Measurements from ENCODE around the gene MUSK.

The MUSK gene

GRCh38 chr9:110671849-110672248, 3.3 kb downstream of the MUSK start:
- DNase-seq = no peak

GRCh38 chr9:110672873-110673510, 4.4 kb downstream of the MUSK start:
- H3K4me2 ChIP-seq (ENCODE audit: insufficient read depth, low read length) = no peak overlapping the region
- H3K4me1 ChIP-seq (ENCODE audit: insufficient read depth, low read length) = no peaks in the 10 kb centered on the region
- H2AFZ ChIP-seq (ENCODE audit: low read depth, low read length) = no peak overlapping the region
- no peak overlapping the region for H3K9ac ChIP-seq (ENCODE audit: low read depth, low read length)
- DNase-seq (no peak), ATAC-seq (ENCODE audit: insufficient read depth, low read depth) (no peak)
- H4K20me1 ChIP-seq (ENCODE audit: insufficient read depth, low read length) = no peaks in the 10 kb centered on the region
- H3K4me3 ChIP-seq (ENCODE audit: low read depth in 1 of 2, low read length in 2 of 2) = no peak overlapping the region
- TF ChIP-seq EZH2 (IDR thresholded peaks at IDR 0.05; ENCODE audit: borderline replicate concordance, low read depth, low read length, severe bottlenecking) = no peak
- TF ChIP-seq, protein P1, sequence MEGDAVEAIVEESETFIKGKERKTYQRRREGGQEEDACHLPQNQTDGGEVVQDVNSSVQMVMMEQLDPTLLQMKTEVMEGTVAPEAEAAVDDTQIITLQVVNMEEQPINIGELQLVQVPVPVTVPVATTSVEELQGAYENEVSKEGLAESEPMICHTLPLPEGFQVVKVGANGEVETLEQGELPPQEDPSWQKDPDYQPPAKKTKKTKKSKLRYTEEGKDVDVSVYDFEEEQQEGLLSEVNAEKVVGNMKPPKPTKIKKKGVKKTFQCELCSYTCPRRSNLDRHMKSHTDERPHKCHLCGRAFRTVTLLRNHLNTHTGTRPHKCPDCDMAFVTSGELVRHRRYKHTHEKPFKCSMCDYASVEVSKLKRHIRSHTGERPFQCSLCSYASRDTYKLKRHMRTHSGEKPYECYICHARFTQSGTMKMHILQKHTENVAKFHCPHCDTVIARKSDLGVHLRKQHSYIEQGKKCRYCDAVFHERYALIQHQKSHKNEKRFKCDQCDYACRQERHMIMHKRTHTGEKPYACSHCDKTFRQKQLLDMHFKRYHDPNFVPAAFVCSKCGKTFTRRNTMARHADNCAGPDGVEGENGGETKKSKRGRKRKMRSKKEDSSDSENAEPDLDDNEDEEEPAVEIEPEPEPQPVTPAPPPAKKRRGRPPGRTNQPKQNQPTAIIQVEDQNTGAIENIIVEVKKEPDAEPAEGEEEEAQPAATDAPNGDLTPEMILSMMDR (IDR thresholded peaks at IDR 0.05; ENCODE audit: borderline replicate concordance, extremely low read depth, low read length, poor library complexity, severe bottlenecking) = no peak
- no peaks in the 10 kb centered on the region for H3K79me2 ChIP-seq (ENCODE audit: insufficient read depth, low read length)
- H3K27ac ChIP-seq (ENCODE audit: low read length) = no peak overlapping the region
- no peaks in the 10 kb centered on the region for H3K36me3 ChIP-seq (ENCODE audit: insufficient read depth, low read length)
- H3K27me3 ChIP-seq (ENCODE audit: insufficient read depth, low read length, poor library complexity) = peaks cover 3% of the 10 kb centered on the region
- H3K9me3 ChIP-seq (ENCODE audit: insufficient read depth, low read length, severe bottlenecking) = no peaks in the 10 kb centered on the region

More at GRCh38 chr9:110671849-110672248, 3.3 kb downstream of the MUSK start:
- H2AFZ ChIP-seq (ENCODE audit: low read depth, low read length) = no peak overlapping the region
- no peak for ATAC-seq (ENCODE audit: insufficient read depth, low read depth)
- H3K9ac ChIP-seq (ENCODE audit: low read depth, low read length) = no peak overlapping the region
- no peaks in the 10 kb centered on the region for H3K4me1 ChIP-seq (ENCODE audit: insufficient read depth, low read length)
- H3K79me2 ChIP-seq (ENCODE audit: insufficient read depth, low read length) = no peaks in the 10 kb centered on the region
- no peaks in the 10 kb centered on the region for H4K20me1 ChIP-seq (ENCODE audit: insufficient read depth, low read length)
- H3K4me2 ChIP-seq (ENCODE audit: insufficient read depth, low read length) = no peak overlapping the region
- H3K36me3 ChIP-seq (ENCODE audit: insufficient read depth, low read length) = no peaks in the 10 kb centered on the region
- TF ChIP-seq, protein P1 (IDR thresholded peaks at IDR 0.05; ENCODE audit: borderline replicate concordance, extremely low read depth, low read length, poor library complexity, severe bottlenecking) = no peak
- TF ChIP-seq EZH2 (IDR thresholded peaks at IDR 0.05; ENCODE audit: borderline replicate concordance, low read depth, low read length, severe bottlenecking) = no peak
- H3K9me3 ChIP-seq (ENCODE audit: insufficient read depth, low read length, severe bottlenecking) = no peaks in the 10 kb centered on the region
- H3K27me3 ChIP-seq (ENCODE audit: insufficient read depth, low read length, poor library complexity) = peaks cover 3% of the 10 kb centered on the region
- H3K27ac ChIP-seq (ENCODE audit: low read length) = no peak overlapping the region
- H3K4me3 ChIP-seq (ENCODE audit: low read depth in 1 of 2, low read length in 2 of 2) = no peak overlapping the region

- no peak overlapping the region for H3K4me2 ChIP-seq (ENCODE audit: insufficient read depth, low read length)
- DNase-seq (no peak), ATAC-seq (ENCODE audit: insufficient read depth, low read depth) (no peak)
- no peaks in the 10 kb centered on the region for H4K20me1 ChIP-seq (ENCODE audit: insufficient read depth, low read length)
- H3K27me3 ChIP-seq (ENCODE audit: insufficient read depth, low read length, poor library complexity) = no peaks in the 10 kb centered on the region
- H2AFZ ChIP-seq (ENCODE audit: low read depth, low read length) = no peak overlapping the region
- H3K79me2 ChIP-seq (ENCODE audit: insufficient read depth, low read length) = no peaks in the 10 kb centered on the region
- no peaks in the 10 kb centered on the region for H3K4me1 ChIP-seq (ENCODE audit: insufficient read depth, low read length)
- H3K36me3 ChIP-seq (ENCODE audit: insufficient read depth, low read length) = no peaks in the 10 kb centered on the region
- H3K9ac ChIP-seq (ENCODE audit: low read depth, low read length) = no peak overlapping the region
- H3K4me3 ChIP-seq (ENCODE audit: low read depth in 1 of 2, low read length in 2 of 2) = no peak overlapping the region
- H3K27ac ChIP-seq (ENCODE audit: low read length) = no peak overlapping the region
- no peaks in the 10 kb centered on the region for H3K9me3 ChIP-seq (ENCODE audit: insufficient read depth, low read length, severe bottlenecking)
- TF ChIP-seq, protein P1 (IDR thresholded peaks at IDR 0.05; ENCODE audit: borderline replicate concordance, extremely low read depth, low read length, poor library complexity, severe bottlenecking) = no peak
- TF ChIP-seq EZH2 (IDR thresholded peaks at IDR 0.05; ENCODE audit: borderline replicate concordance, low read depth, low read length, severe bottlenecking) = no peak
Observed at GRCh38 chr9:110687497-110687896, 18.9 kb downstream of the MUSK start.
